Measurements from ENCODE around the gene PTHLH.

PTHLH gene

GRCh38 chr12:27953817-27954216 is 18.7 kb downstream of the PTHLH start:
- no peak overlapping the region for H2BK5ac ChIP-seq (ENCODE audit: low read depth, low read length, poor library complexity)
- H3K4me2 ChIP-seq (ENCODE audit: low read length), result no peak overlapping the region
- H3K14ac ChIP-seq (ENCODE audit: low read length), result no peak overlapping the region
- no peak overlapping the region for H4K91ac ChIP-seq (ENCODE audit: low read depth, low read length)
- no peaks in the 10 kb centered on the region for H3K27me3 ChIP-seq (ENCODE audit: insufficient read depth, low read length)
- H3K9me3 ChIP-seq (ENCODE audit: insufficient read depth, low read depth, low read length), result no peaks in the 10 kb centered on the region
- H3K27ac ChIP-seq (ENCODE audit: low read depth, low read length), result no peak overlapping the region
- H3K79me1 ChIP-seq (ENCODE audit: low read length), result no peaks in the 10 kb centered on the region
- H4K12ac ChIP-seq (ENCODE audit: low read depth, low read length), result no peak overlapping the region
- no peak overlapping the region for H4K8ac ChIP-seq (ENCODE audit: low read depth, low read length)
- no peak overlapping the region for H3K23ac ChIP-seq (ENCODE audit: low read length)
- no peak for DNase-seq
- WGBS (ENCODE audit: extremely low coverage, insufficient coverage, insufficient read length), result no CpG with 5 or more reads among the region's 3 CpGs
- H3K4ac ChIP-seq (ENCODE audit: low read depth, low read length), result no peak overlapping the region
- H2BK12ac ChIP-seq (ENCODE audit: low read length), result no peak overlapping the region
- H3K36me3 ChIP-seq (ENCODE audit: control insufficient read depth in 1 of 2, insufficient read depth in 2 of 2, low read length in 2 of 2), result no peaks in the 10 kb centered on the region
- no peak overlapping the region for H2AK5ac ChIP-seq (ENCODE audit: low read length)
- H3K4me1 ChIP-seq (ENCODE audit: control insufficient read depth in 1 of 2, insufficient read depth in 2 of 2, low read length in 2 of 2), result no peaks in the 10 kb centered on the region
- H3K18ac ChIP-seq (ENCODE audit: low read length), result no peak overlapping the region
- H3K4me3 ChIP-seq (ENCODE audit: low read depth, low read length), result no peak overlapping the region
- no peak overlapping the region for H2BK120ac ChIP-seq (ENCODE audit: insufficient read depth, low read length, poor library complexity)
- H2AFZ ChIP-seq (ENCODE audit: insufficient read depth, low read length, poor library complexity), result no peak overlapping the region
- H3K79me2 ChIP-seq (ENCODE audit: control insufficient read depth, insufficient read depth, low read length, poor library complexity), result no peaks in the 10 kb centered on the region
- no peak overlapping the region for H3K9ac ChIP-seq (ENCODE audit: low read length)

GRCh38 chr12:27953348-27953747 is 19.2 kb downstream of the PTHLH start:
- no peaks in the 10 kb centered on the region for H3K79me1 ChIP-seq (ENCODE audit: low read length)
- H3K36me3 ChIP-seq (ENCODE audit: control insufficient read depth in 1 of 2, insufficient read depth in 2 of 2, low read length in 2 of 2), result no peaks in the 10 kb centered on the region
- no peak overlapping the region for H2BK12ac ChIP-seq (ENCODE audit: low read length)
- no peak overlapping the region for H3K14ac ChIP-seq (ENCODE audit: low read length)
- H3K4me2 ChIP-seq (ENCODE audit: low read length), result no peak overlapping the region
- no peak overlapping the region for H4K12ac ChIP-seq (ENCODE audit: low read depth, low read length)
- H3K4me3 ChIP-seq (ENCODE audit: low read depth, low read length), result no peak overlapping the region
- no peak overlapping the region for H4K91ac ChIP-seq (ENCODE audit: low read depth, low read length)
- H3K9ac ChIP-seq (ENCODE audit: low read length), result no peak overlapping the region
- WGBS (ENCODE audit: extremely low coverage, insufficient coverage, insufficient read length), result no CpG with 5 or more reads among the region's 4 CpGs
- H4K8ac ChIP-seq (ENCODE audit: low read depth, low read length), result no peak overlapping the region
- no peaks in the 10 kb centered on the region for H3K9me3 ChIP-seq (ENCODE audit: insufficient read depth, low read depth, low read length)
- no peak overlapping the region for H2AK5ac ChIP-seq (ENCODE audit: low read length)
- H2BK5ac ChIP-seq (ENCODE audit: low read depth, low read length, poor library complexity), result no peak overlapping the region
- H3K4me1 ChIP-seq (ENCODE audit: control insufficient read depth in 1 of 2, insufficient read depth in 2 of 2, low read length in 2 of 2), result no peaks in the 10 kb centered on the region
- H3K23ac ChIP-seq (ENCODE audit: low read length), result no peak overlapping the region
- H2BK120ac ChIP-seq (ENCODE audit: insufficient read depth, low read length, poor library complexity), result no peak overlapping the region
- H3K4ac ChIP-seq (ENCODE audit: low read depth, low read length), result no peak overlapping the region
- no peaks in the 10 kb centered on the region for H3K27me3 ChIP-seq (ENCODE audit: insufficient read depth, low read length)
- H2AFZ ChIP-seq (ENCODE audit: insufficient read depth, low read length, poor library complexity), result no peak overlapping the region
- H3K18ac ChIP-seq (ENCODE audit: low read length), result no peak overlapping the region
- H3K79me2 ChIP-seq (ENCODE audit: control insufficient read depth, insufficient read depth, low read length, poor library complexity), result no peaks in the 10 kb centered on the region
- no peak overlapping the region for H3K27ac ChIP-seq (ENCODE audit: low read depth, low read length)
- DNase-seq, result no peak

GRCh38 chr12:27952510-27952909 is 20.0 kb downstream of the PTHLH start:
- no peak overlapping the region for H3K18ac ChIP-seq (ENCODE audit: low read length)
- H3K9me3 ChIP-seq (ENCODE audit: insufficient read depth, low read depth, low read length), result no peaks in the 10 kb centered on the region
- H3K36me3 ChIP-seq (ENCODE audit: control insufficient read depth in 1 of 2, insufficient read depth in 2 of 2, low read length in 2 of 2), result no peaks in the 10 kb centered on the region
- DNase-seq, result no peak
- WGBS (ENCODE audit: extremely low coverage, insufficient coverage, insufficient read length), result no CpG with 5 or more reads among the region's 5 CpGs
- no peak overlapping the region for H2BK5ac ChIP-seq (ENCODE audit: low read depth, low read length, poor library complexity)
- no peak overlapping the region for H3K14ac ChIP-seq (ENCODE audit: low read length)
- H3K4me1 ChIP-seq (ENCODE audit: control insufficient read depth in 1 of 2, insufficient read depth in 2 of 2, low read length in 2 of 2), result no peaks in the 10 kb centered on the region
- no peak overlapping the region for H4K91ac ChIP-seq (ENCODE audit: low read depth, low read length)
- no peaks in the 10 kb centered on the region for H3K27me3 ChIP-seq (ENCODE audit: insufficient read depth, low read length)
- no peak overlapping the region for H4K12ac ChIP-seq (ENCODE audit: low read depth, low read length)
- H3K23ac ChIP-seq (ENCODE audit: low read length), result no peak overlapping the region
- H3K4ac ChIP-seq (ENCODE audit: low read depth, low read length), result no peak overlapping the region
- no peaks in the 10 kb centered on the region for H3K79me1 ChIP-seq (ENCODE audit: low read length)
- no peak overlapping the region for H3K27ac ChIP-seq (ENCODE audit: low read depth, low read length)
- no peak overlapping the region for H2BK12ac ChIP-seq (ENCODE audit: low read length)
- no peak overlapping the region for H2AFZ ChIP-seq (ENCODE audit: insufficient read depth, low read length, poor library complexity)
- H3K79me2 ChIP-seq (ENCODE audit: control insufficient read depth, insufficient read depth, low read length, poor library complexity), result no peaks in the 10 kb centered on the region
- H2BK120ac ChIP-seq (ENCODE audit: insufficient read depth, low read length, poor library complexity), result no peak overlapping the region
- no peak overlapping the region for H3K4me3 ChIP-seq (ENCODE audit: low read depth, low read length)
- no peak overlapping the region for H2AK5ac ChIP-seq (ENCODE audit: low read length)
- H4K8ac ChIP-seq (ENCODE audit: low read depth, low read length), result no peak overlapping the region
- H3K4me2 ChIP-seq (ENCODE audit: low read length), result no peak overlapping the region
- no peak overlapping the region for H3K9ac ChIP-seq (ENCODE audit: low read length)

GRCh38 chr12:27951898-27952297 is 20.6 kb downstream of the PTHLH start:
- Histone ChIP-seq H3K79me2 (ENCODE audit: control insufficient read depth, insufficient read depth, low read length, poor library complexity) (no peaks in the 10 kb centered on the region), H3K27me3 (ENCODE audit: insufficient read depth, low read length) (no peaks in the 10 kb centered on the region), H3K4me3 (ENCODE audit: low read depth, low read length) (no peak overlapping the region), H4K12ac (ENCODE audit: low read depth, low read length) (no peak overlapping the region), H2BK5ac (ENCODE audit: low read depth, low read length, poor library complexity) (no peak overlapping the region), H3K36me3 (ENCODE audit: control insufficient read depth in 1 of 2, insufficient read depth in 2 of 2, low read length in 2 of 2) (no peaks in the 10 kb centered on the region), H3K4ac (ENCODE audit: low read depth, low read length) (no peak overlapping the region), H4K8ac (ENCODE audit: low read depth, low read length) (no peak overlapping the region), H3K9ac (ENCODE audit: low read length) (no peak overlapping the region), H3K9me3 (ENCODE audit: insufficient read depth, low read depth, low read length) (no peaks in the 10 kb centered on the region), H3K14ac (ENCODE audit: low read length) (no peak overlapping the region), H2BK120ac (ENCODE audit: insufficient read depth, low read length, poor library complexity) (no peak overlapping the region), H3K79me1 (ENCODE audit: low read length) (no peaks in the 10 kb centered on the region), H3K27ac (ENCODE audit: low read depth, low read length) (no peak overlapping the region), H2BK12ac (ENCODE audit: low read length) (no peak overlapping the region), H3K4me1 (ENCODE audit: control insufficient read depth in 1 of 2, insufficient read depth in 2 of 2, low read length in 2 of 2) (no peaks in the 10 kb centered on the region), H3K4me2 (ENCODE audit: low read length) (no peak overlapping the region), H3K18ac (ENCODE audit: low read length) (no peak overlapping the region), H3K23ac (ENCODE audit: low read length) (no peak overlapping the region), H2AFZ (ENCODE audit: insufficient read depth, low read length, poor library complexity) (no peak overlapping the region), H2AK5ac (ENCODE audit: low read length) (no peak overlapping the region), H4K91ac (ENCODE audit: low read depth, low read length) (no peak overlapping the region)
- WGBS (ENCODE audit: extremely low coverage, insufficient coverage, insufficient read length), result no CpG with 5 or more reads among the region's 7 CpGs
- DNase-seq, result no peak
